ENCODE results near the gene PRICKLE2. TPM values are rescaled to one million over a fixed set of nuclear protein-coding genes. Genes with fewer than 3 reads are reported as not detected.

The PRICKLE2 gene
- total RNA-seq, 4 donors from 2014 or later, result 28.8 to 48.1 (median 38.5) TPM

GRCh38 chr3:64097920-64098319 is 127.3 kb downstream of the PRICKLE2 start:
- WGBS, 2 donors, result 82 to 84% methylated on average over 5 of the region's 5 CpGs
- peaks cover 10 to 12% of the 10 kb centered on the region in 2 donors for H3K4me1 ChIP-seq
- TF ChIP-seq POLR2A (IDR thresholded peaks at IDR 0.05) (no peak), CTCF (IDR thresholded peaks at IDR 0.05) (no peak)

GRCh38 chr3:64095802-64096201 is 129.5 kb downstream of the PRICKLE2 start:
- Histone ChIP-seq H3K27ac (no peak overlapping the region), H3K36me3 (peaks cover 9 to 10% of the 10 kb centered on the region in 2 donors), H3K4me3 (replicated peaks in 1 of 3) (no peak overlapping the region), H3K9me3 (no peaks in the 10 kb centered on the region), H3K27me3 (no peaks in the 10 kb centered on the region), H3K4me1 (peaks cover 17 to 19% of the 10 kb centered on the region in 2 donors)
- DNase-seq, result no peak
- TF ChIP-seq CTCF (IDR thresholded peaks at IDR 0.05) (no peak), POLR2A (IDR thresholded peaks at IDR 0.05) (no peak)
- intact Hi-C loops (cut with DNase I), result no loop called here
- WGBS, 2 donors, result 90 to 95% methylated on average over 3 of the region's 3 CpGs

More at GRCh38 chr3:64097920-64098319, 127.3 kb downstream of the PRICKLE2 start:
- no peak overlapping the region for H3K4me3 ChIP-seq (replicated peaks in 1 of 3)
- DNase-seq, result no peak
- no peak overlapping the region for H3K27ac ChIP-seq
- no peaks in the 10 kb centered on the region for H3K9me3 ChIP-seq
- H3K36me3 ChIP-seq, result peaks cover 9 to 10% of the 10 kb centered on the region in 2 donors
- H3K27me3 ChIP-seq, result no peaks in the 10 kb centered on the region
- intact Hi-C loops (cut with DNase I), result no loop called here

- 91 to 99% methylated on average over 2 of the region's 2 CpGs for WGBS, 2 donors
- no peaks in the 10 kb centered on the region for H3K9me3 ChIP-seq
- DNase-seq, result no peak
- H3K36me3 ChIP-seq, result peaks cover 9 to 10% of the 10 kb centered on the region in 2 donors
- peak overlapping the region in 2 of 3 donors; percentile 51 to 59 for H3K27ac ChIP-seq
- H3K4me1 ChIP-seq, result peaks cover 24 to 27% of the 10 kb centered on the region in 2 donors
- H3K27me3 ChIP-seq, result no peaks in the 10 kb centered on the region
- intact Hi-C loops (cut with DNase I), result no loop called here
- H3K4me3 ChIP-seq (replicated peaks in 1 of 3), result no peak overlapping the region
- TF ChIP-seq CTCF (IDR thresholded peaks at IDR 0.05) (no peak), POLR2A (IDR thresholded peaks at IDR 0.05) (no peak)
Observed at GRCh38 chr3:64094713-64095079, 130.6 kb downstream of the PRICKLE2 start.

GRCh38 chr3:64093825-64094712 is 131.2 kb downstream of the PRICKLE2 start:
- Histone ChIP-seq H3K4me1 (peaks cover 30 to 32% of the 10 kb centered on the region in 2 donors), H3K27ac (peak overlapping the region in 2 of 3 donors; percentile 51 to 59), H3K4me3 (replicated peaks in 1 of 3) (no peak overlapping the region), H3K9me3 (no peaks in the 10 kb centered on the region), H3K27me3 (no peaks in the 10 kb centered on the region), H3K36me3 (peaks cover 4 to 5% of the 10 kb centered on the region in 2 donors)
- TF ChIP-seq POLR2A (IDR thresholded peaks at IDR 0.05) (no peak), CTCF (IDR thresholded peaks at IDR 0.05) (no peak)
- intact Hi-C loops (cut with DNase I), result no loop called here
- peak; percentile 17 to 31 for DNase-seq
- 37 to 45% methylated on average over 3 of the region's 3 CpGs for WGBS, 2 donors

GRCh38 chr3:64093211-64093610 is 132.1 kb downstream of the PRICKLE2 start:
- TF ChIP-seq CTCF (IDR thresholded peaks at IDR 0.05) (no peak), POLR2A (IDR thresholded peaks at IDR 0.05) (no peak)
- intact Hi-C loops (cut with DNase I), result no loop called here
- peak overlapping the region in 2 of 3 donors; percentile 51 to 59 for H3K27ac ChIP-seq
- no peaks in the 10 kb centered on the region for H3K36me3 ChIP-seq
- no peaks in the 10 kb centered on the region for H3K27me3 ChIP-seq
- peaks cover 31 to 38% of the 10 kb centered on the region in 2 donors for H3K4me1 ChIP-seq
- H3K4me3 ChIP-seq (replicated peaks in 1 of 3), result no peak overlapping the region
- no peak for DNase-seq
- no peaks in the 10 kb centered on the region for H3K9me3 ChIP-seq
